Brain microvascular endothelial cell (primary cell): ENCODE data around the gene LMBRD2.
"Not testable (repeated sequence)": the region's sequence is repeated elsewhere in the genome, so short reads cannot be mapped to it uniquely, and the experiment has no call there.

Source experiments
- DNase-seq: peaks from one replicate; pipeline ENCODE4 v3.0.0-alpha.2; 2020
- H3K27ac ChIP-seq: fragments of 250-450 bp; sonication (Bioruptor Pico); 2 replicates; pipeline ENCODE4 v1.5.1; 2020; ENCODE audit warnings: mild to moderate bottlenecking, moderate library complexity
- H3K27me3 ChIP-seq: fragments of 250-450 bp; sonication (Bioruptor Pico); replicated peaks from 2 replicates; pipeline ENCODE4 v1.5.1; 2020; ENCODE audit warnings: mild to moderate bottlenecking
- H3K36me3 ChIP-seq: fragments of 250-450 bp; sonication (Bioruptor Pico); replicated peaks from 2 replicates; pipeline ENCODE4 v1.5.1; 2020; ENCODE audit warnings: mild to moderate bottlenecking
- H3K4me3 ChIP-seq: 2 replicates; pipeline ENCODE4 v1.5.1; 2011; ENCODE audit warnings: low read depth, mild to moderate bottlenecking, control low read depth, low read length, moderate library complexity
- in situ Hi-C: cut with HindIII; loops from 2 replicates; pipeline ENCODE4 v1.10.0; 2017; ENCODE audit warnings: low sequenced_read_pairs, low pct_ligation_motif_present
- TF ChIP-seq, protein P1 (sequence below): IDR thresholded peaks from 2 replicates; pipeline ENCODE4 v1.5.1; 2011; ENCODE audit warnings: low read depth, mild to moderate bottlenecking, moderate library complexity, low read length, control low read depth, inconsistent platforms; ENCODE audit errors: missing control alignments

The LMBRD2 gene

DNA sequence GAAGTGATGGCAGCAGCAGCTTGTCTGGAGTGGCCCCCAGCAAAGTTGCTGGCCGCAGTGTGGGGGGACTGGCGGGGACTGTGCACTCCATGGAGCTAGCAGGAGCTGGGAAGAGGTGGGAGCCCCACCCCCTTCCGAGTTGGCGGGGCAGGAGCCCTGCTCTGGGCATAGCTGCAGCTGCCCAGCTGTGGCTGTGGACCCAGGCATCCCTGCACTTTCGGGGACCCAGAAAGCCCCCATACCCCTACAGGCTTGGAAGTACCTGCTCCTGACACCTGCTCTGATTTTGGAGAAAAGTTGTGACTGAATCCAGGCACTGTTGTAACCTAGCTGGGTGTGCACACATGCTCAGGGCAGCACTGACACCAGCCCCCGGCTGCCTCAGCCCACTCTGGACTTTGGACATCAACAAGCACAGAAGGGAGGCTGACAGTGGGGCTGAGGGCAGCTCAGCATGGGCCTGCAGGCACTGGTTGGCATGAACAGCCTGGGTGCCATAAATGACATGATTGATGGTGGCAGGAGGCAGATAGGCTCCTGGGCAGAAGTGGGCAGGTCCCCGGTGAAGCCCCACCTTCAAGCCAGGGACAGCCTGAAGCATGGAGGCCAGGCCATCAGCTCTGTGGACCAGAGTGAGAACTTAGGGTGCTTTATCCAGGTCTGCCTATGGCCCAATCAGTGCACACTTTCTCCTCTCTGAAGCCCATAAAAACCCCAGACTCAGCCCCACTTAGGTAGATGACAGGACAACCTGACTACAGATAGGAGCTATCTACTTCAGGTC, 12.6 kb downstream of the LMBRD2 start:
- no peak overlapping the region for H3K4me3 ChIP-seq
- TF ChIP-seq, protein P1, sequence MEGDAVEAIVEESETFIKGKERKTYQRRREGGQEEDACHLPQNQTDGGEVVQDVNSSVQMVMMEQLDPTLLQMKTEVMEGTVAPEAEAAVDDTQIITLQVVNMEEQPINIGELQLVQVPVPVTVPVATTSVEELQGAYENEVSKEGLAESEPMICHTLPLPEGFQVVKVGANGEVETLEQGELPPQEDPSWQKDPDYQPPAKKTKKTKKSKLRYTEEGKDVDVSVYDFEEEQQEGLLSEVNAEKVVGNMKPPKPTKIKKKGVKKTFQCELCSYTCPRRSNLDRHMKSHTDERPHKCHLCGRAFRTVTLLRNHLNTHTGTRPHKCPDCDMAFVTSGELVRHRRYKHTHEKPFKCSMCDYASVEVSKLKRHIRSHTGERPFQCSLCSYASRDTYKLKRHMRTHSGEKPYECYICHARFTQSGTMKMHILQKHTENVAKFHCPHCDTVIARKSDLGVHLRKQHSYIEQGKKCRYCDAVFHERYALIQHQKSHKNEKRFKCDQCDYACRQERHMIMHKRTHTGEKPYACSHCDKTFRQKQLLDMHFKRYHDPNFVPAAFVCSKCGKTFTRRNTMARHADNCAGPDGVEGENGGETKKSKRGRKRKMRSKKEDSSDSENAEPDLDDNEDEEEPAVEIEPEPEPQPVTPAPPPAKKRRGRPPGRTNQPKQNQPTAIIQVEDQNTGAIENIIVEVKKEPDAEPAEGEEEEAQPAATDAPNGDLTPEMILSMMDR, result no peak
- H3K36me3 ChIP-seq, result no peaks in the 10 kb centered on the region
- in situ Hi-C loops, result no loop called here
- H3K27me3 ChIP-seq, result no peaks in the 10 kb centered on the region
- no peak for DNase-seq
- H3K27ac ChIP-seq, result no peak overlapping the region

GRCh38 chr5:36136581-36136980, 15.1 kb downstream of the LMBRD2 start:
- no peaks in the 10 kb centered on the region for H3K36me3 ChIP-seq
- in situ Hi-C loops, result no loop called here
- no peak for DNase-seq

GRCh38 chr5:36135988-36136387, 15.7 kb downstream of the LMBRD2 start:
- Histone ChIP-seq H3K4me3 (no peak overlapping the region), H3K36me3 (no peaks in the 10 kb centered on the region), H3K27ac (no peak overlapping the region), H3K27me3 (no peaks in the 10 kb centered on the region)
- in situ Hi-C loops, result no loop called here
- no peak for DNase-seq
- TF ChIP-seq, protein P1, result no peak

More at GRCh38 chr5:36136581-36136980, 15.1 kb downstream of the LMBRD2 start:
- no peaks in the 10 kb centered on the region for H3K27me3 ChIP-seq
- H3K4me3 ChIP-seq, result no peak overlapping the region
- TF ChIP-seq, protein P1, result no peak
- no peak overlapping the region for H3K27ac ChIP-seq

DNA sequence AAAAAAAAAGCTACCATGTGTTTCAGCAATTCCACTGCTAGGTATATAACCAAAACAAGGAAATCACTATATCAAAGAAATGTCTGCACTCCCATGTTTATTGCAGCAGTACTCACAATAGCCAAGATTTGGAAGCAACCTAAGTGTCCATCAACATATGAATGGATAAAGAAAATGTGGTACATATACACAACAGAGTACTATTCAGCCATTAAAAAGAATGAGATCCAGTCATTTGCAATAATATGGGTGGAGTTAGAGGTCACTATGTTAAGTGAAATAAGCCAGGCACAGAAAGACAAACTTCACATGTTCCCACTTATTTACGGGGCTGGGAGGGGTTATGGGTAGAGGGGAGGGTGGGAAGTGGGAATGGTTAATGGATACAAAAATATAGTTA, 18.7 kb downstream of the LMBRD2 start:
- DNase-seq, H3K4me3 ChIP-seq, H3K36me3 ChIP-seq, H3K27me3 ChIP-seq, H3K27ac ChIP-seq, in situ Hi-C loops: not testable (repeated sequence)

DNA sequence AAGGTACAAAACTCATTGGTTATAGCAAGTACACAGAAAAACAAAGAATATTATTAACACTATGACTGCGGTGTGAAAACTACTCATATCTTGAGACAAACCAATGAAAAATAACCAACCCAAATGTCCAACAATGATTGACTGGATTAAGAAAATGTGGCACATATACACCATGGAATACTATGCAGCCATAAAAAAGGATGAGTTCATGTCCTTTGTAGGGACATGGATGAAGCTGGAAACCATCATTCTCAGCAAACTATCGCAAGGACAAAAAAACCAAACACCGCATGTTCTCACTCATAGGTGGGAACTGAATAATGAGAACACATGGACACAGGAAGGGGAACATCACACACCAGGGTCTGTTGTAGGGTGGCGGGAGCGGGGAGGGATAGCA, 22.0 kb downstream of the LMBRD2 start:
- in situ Hi-C loops, H3K4me3 ChIP-seq, H3K36me3 ChIP-seq, H3K27me3 ChIP-seq, H3K27ac ChIP-seq, DNase-seq: not testable (repeated sequence)

- no peak for DNase-seq
- Histone ChIP-seq H3K36me3 (no peaks in the 10 kb centered on the region), H3K27ac (no peak overlapping the region), H3K4me3 (no peak overlapping the region), H3K27me3 (no peaks in the 10 kb centered on the region)
- in situ Hi-C loops, result no loop called here
- TF ChIP-seq, protein P1, result no peak
These were observed 22.9 kb downstream of the LMBRD2 start for GRCh38 chr5:36128795-36129194.

DNA sequence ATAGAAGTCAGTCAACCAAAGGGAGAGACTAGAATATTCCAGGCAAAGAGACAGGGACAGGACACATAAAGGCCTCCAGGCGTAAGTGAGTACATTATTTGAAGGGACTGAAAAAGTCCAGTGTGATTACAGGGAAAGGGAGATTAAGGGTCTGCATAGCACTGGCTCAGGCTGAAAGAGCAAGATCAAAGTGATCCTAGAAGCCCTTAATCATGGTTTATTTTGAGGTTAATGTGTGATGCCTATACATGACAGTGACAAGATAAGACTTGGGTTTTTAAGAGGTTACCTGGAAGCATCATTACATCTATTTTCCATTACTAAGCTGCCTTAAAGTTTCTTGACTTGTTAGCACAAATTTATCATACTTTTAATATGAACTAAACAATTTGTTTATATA, 25.8 kb downstream of the LMBRD2 start:
- H3K4me3 ChIP-seq, result no peak overlapping the region
- no peak overlapping the region for H3K27ac ChIP-seq
- no peak for DNase-seq
- TF ChIP-seq, protein P1, result no peak
- H3K27me3 ChIP-seq, result no peaks in the 10 kb centered on the region
- H3K36me3 ChIP-seq, result no peaks in the 10 kb centered on the region
- in situ Hi-C loops, result no loop called here
